Esophagus muscularis mucosa (tissue), 4 donors: ENCODE results near the gene NTRK3.

Source experiments
- CTCF ChIP-seq, 3 experiments: fragments of 200-600 bp in 2 of 3; fragments of 450-650 bp in 1 of 3; sonication (generic) in 2 of 3; IDR thresholded peaks; one replicate each; pipeline ENCODE4 v1.5.1; 2017 to 2019; ENCODE audit warnings: antibody characterized with exemption in 3 of 3, mild to moderate bottlenecking in 2 of 3, moderate library complexity in 1 of 3
- EP300 ChIP-seq: sonication (generic); formaldehyde crosslinking; IDR thresholded peaks from one replicate; pipeline ENCODE4 v1.6.1; 2017; ENCODE audit warnings: antibody characterized with exemption
- POLR2A ChIP-seq: fragments of 450-650 bp; IDR thresholded peaks from one replicate; pipeline ENCODE4 v1.6.1; 2017; ENCODE audit warnings: antibody characterized with exemption, moderate library complexity, mild to moderate bottlenecking, low read depth
- POLR2AphosphoS5 ChIP-seq, 2 donors: sonication (generic); formaldehyde crosslinking; IDR thresholded peaks; one replicate each; pipeline ENCODE4 v1.6.1; 2017; ENCODE audit warnings: antibody characterized with exemption in 2 of 2

- no peak for TF ChIP-seq CTCF (IDR thresholded peaks at IDR 0.05)
- TF ChIP-seq EP300 = no peak
- TF ChIP-seq POLR2A = no peak
- TF ChIP-seq POLR2AphosphoS5 (IDR thresholded peaks at IDR 0.05) = no peak
Measured at GRCh38 chr15:88232771-88233201, 23.8 kb downstream of the NTRK3 start.
